ENCODE results near the gene SATB2.

The SATB2 gene

GRCh38 chr2:199257261-199258224 is 200.2 kb downstream of the SATB2 start:
- DNase-seq (ENCODE audit: low spot score) = no peak

DNA sequence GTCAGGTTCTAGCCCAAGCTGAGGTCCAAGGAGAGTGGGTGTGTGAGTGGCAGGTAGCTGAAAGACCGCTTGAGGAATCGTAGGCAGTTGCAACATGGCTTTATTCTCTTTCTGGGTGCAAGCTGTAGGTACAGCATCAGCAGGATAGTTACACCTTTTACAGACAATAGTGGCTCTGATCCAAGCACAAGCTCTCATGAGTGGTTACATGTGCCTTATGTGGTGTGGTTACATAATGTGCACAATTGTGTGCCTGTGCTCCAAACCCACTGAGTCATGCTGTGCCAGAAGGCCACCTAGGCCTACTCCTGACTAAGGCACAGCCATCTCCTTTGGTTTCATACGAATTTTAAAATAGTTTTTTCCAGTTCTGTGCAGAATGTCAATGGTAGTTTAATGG is 227.6 kb downstream of the SATB2 start:
- DNase-seq (ENCODE audit: low spot score) = no peak

DNA sequence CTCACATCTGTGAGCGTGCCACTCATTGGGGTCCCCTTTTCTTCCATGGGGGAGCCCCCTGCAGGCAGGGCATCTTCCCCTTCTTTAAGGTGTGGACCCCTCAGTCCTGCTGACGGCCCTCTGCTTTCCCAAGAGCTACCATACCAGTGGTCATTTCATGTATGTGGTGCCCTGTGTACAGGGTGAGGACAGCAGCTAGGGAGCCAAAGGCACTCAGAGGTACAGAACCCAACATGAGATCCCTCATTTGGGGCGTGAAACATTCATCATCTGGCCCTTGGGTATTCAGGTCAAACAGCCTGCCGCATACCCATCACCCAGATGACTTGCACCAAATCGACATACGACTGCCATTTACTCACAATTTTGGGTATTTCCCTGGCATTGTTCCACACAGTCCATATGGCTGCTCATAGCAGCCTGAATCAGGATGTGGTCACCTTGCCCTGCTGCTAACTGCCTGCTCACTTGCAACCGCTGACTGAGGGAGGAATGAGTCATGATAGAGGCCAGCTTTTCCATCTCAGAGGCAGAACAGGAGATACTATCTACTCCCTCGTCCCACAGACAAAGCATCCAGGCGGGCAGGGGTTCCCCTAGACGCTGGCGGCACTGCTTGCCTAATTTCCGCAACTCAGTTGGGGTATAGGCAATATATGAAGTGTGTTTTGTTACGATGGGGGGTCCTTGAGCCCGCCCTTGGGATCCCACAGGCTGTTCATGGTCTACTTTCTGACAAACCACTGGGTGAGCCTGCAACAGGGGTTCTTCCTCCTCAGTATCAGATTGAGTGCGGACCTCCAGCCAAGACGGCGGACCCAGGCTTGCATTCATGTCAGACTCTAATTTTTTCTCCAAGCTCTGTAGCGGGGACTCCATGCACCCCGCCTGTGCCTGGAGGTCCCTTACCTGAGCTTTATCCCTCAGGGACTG is 228.6 kb downstream of the SATB2 start:
- DNase-seq (ENCODE audit: low spot score) = no peak

DNA sequence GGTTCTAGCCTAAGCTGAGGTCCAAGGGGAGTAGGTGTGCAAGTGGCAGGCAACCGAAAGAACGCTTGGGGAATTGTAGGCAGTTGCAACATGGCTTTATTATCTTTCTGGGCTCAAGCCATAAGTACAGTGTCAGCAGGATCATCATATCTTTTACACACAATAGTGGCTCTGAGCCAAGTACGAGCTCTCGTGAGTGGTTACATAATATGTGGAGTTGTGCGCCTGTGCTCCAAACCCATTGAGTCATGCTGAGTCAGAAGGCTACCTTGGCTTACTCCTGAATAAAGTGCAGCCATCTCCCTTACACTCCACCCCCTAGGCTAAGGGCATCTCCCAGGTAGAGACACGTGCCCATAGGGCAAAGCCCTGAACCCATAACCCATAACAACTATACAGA is 233.9 kb downstream of the SATB2 start:
- DNase-seq (ENCODE audit: low spot score) = no peak

DNA sequence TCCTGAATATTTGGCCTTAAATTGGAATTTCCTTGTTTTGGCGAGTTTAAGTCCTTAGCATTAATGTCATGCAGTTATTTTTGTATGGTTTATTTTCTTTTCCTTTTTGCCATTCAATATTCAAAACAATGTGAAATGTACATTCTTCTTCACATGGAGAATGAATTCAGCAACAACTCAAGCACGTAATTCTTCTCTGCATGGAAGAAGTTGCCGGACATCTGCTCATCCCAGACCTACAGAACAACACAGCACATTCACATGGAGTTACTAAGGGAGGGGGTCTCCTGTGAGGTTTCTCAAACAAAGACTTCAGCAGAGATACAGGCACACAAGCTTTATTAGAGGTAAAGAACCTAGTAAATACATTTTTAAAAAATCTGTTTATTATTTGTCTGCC is 236.8 kb downstream of the SATB2 start:
- DNase-seq (ENCODE audit: low spot score) = no peak

GRCh38 chr2:199219551-199219950 is 238.2 kb downstream of the SATB2 start:
- DNase-seq (ENCODE audit: low spot score) = no peak
